ENCODE data around the gene TENM4.
"Not testable (repeated sequence)": the region's sequence is repeated elsewhere in the genome, so short reads cannot be mapped to it uniquely, and the experiment has no call there.

DNA sequence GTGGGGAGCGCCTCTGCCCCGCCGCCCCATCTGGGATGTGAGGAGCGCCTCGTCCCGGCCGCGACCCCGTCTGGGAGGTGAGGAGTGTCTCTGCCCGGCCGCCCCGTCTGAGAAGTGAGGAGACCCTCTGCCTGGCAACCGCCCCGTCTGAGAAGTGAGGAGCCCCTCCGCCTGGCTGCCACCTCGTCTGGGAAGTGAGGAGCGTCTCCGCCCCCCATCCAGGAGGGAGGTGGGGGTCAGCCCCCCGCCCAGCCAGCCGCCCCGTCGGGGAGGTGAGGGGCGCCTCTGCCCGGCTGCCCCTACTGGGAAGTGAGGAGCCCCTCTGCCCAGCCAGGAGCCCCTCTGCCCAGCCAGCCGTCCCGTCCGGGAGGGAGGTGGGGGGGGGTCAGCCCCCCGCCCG lies 249.1 kb downstream of the TENM4 start:
- TF ChIP-seq, protein P1, sequence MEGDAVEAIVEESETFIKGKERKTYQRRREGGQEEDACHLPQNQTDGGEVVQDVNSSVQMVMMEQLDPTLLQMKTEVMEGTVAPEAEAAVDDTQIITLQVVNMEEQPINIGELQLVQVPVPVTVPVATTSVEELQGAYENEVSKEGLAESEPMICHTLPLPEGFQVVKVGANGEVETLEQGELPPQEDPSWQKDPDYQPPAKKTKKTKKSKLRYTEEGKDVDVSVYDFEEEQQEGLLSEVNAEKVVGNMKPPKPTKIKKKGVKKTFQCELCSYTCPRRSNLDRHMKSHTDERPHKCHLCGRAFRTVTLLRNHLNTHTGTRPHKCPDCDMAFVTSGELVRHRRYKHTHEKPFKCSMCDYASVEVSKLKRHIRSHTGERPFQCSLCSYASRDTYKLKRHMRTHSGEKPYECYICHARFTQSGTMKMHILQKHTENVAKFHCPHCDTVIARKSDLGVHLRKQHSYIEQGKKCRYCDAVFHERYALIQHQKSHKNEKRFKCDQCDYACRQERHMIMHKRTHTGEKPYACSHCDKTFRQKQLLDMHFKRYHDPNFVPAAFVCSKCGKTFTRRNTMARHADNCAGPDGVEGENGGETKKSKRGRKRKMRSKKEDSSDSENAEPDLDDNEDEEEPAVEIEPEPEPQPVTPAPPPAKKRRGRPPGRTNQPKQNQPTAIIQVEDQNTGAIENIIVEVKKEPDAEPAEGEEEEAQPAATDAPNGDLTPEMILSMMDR (conservative IDR thresholded peaks at IDR 0.05; ENCODE audit: low read length): not testable (repeated sequence)
- not testable (repeated sequence) for TF ChIP-seq EZH2phosphoT487 (IDR thresholded peaks at IDR 0.05; ENCODE audit: borderline replicate concordance, low read depth, low read length)
